Neural crest cell (in vitro differentiated cells): Measurements from ENCODE around the gene HOPX. TPM values are rescaled to one million over a fixed set of nuclear protein-coding genes. Genes with fewer than 3 reads are reported as not detected.

Experiments
- DNase-seq: peaks from one replicate; pipeline ENCODE4 v3.0.0; 2021; ENCODE audit warnings: low read depth, mixed read lengths, low spot score
- H3K27ac Mint-ChIP-seq: one replicate; pipeline ENCODE4 v1.8.0; 2021; ENCODE audit warnings: mild to moderate bottlenecking, mixed read lengths; ENCODE audit not compliant: unreplicated experiment
- H3K27me3 Mint-ChIP-seq: 2 replicates; pipeline ENCODE4 v1.8.0; 2021; ENCODE audit warnings: low read depth, mild to moderate bottlenecking, mixed read lengths
- H3K36me3 Mint-ChIP-seq: 2 replicates; pipeline ENCODE4 v1.8.0; 2021; ENCODE audit warnings: low read depth, mild to moderate bottlenecking, mixed read lengths
- H3K4me1 Mint-ChIP-seq: 2 replicates; pipeline ENCODE4 v1.8.0; 2021; ENCODE audit warnings: mixed read lengths
- H3K4me3 Mint-ChIP-seq: one replicate; pipeline ENCODE4 v1.8.0; 2021; ENCODE audit warnings: mild to moderate bottlenecking, mixed read lengths
- H3K9me3 Mint-ChIP-seq: 2 replicates; pipeline ENCODE4 v1.8.0; 2021; ENCODE audit warnings: mixed read lengths
- total RNA-seq: library from RNA; stranded (reverse); gene quantifications from 2 replicates; pipeline ENCODE4 v1.2.1, GENCODE V29; 2021
- TF ChIP-seq, protein P1 (sequence below): fragments of 200-600 bp; sonication (generic); conservative IDR thresholded peaks from 2 replicates; pipeline ENCODE4 v1.5.0; 2021; ENCODE audit warnings: antibody characterized with exemption, mild to moderate bottlenecking

Gene HOPX
- total RNA-seq, 1 donor from 2014 or later, result not detected

DNA sequence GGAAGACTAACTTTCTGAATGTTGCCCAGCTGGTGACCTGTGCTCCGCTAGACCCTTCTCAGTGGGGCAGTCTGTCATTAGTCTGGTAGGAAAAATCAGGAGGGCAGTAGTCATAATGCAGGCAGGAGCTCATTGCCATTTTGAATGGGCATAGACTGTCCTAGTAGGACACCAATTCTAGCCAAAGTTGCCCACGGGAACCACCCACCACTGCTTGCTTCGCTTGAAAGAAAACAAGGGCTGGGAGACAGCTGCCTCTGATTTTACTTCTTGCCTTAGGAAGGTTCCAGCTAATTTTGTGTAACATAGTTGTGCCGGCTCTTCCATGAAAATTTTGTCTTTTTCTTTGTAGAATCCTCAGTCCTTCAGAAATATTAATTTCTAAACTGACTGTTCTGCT, 23.3 kb downstream of the HOPX start:
- H3K36me3 Mint-ChIP-seq, result no peaks in the 10 kb centered on the region
- peaks cover 86% of the 10 kb centered on the region for H3K27me3 Mint-ChIP-seq
- H3K27ac Mint-ChIP-seq, result no peak overlapping the region
- H3K9me3 Mint-ChIP-seq, result no peaks in the 10 kb centered on the region
- TF ChIP-seq, protein P1, sequence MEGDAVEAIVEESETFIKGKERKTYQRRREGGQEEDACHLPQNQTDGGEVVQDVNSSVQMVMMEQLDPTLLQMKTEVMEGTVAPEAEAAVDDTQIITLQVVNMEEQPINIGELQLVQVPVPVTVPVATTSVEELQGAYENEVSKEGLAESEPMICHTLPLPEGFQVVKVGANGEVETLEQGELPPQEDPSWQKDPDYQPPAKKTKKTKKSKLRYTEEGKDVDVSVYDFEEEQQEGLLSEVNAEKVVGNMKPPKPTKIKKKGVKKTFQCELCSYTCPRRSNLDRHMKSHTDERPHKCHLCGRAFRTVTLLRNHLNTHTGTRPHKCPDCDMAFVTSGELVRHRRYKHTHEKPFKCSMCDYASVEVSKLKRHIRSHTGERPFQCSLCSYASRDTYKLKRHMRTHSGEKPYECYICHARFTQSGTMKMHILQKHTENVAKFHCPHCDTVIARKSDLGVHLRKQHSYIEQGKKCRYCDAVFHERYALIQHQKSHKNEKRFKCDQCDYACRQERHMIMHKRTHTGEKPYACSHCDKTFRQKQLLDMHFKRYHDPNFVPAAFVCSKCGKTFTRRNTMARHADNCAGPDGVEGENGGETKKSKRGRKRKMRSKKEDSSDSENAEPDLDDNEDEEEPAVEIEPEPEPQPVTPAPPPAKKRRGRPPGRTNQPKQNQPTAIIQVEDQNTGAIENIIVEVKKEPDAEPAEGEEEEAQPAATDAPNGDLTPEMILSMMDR, result no peak
- DNase-seq, result no peak
- peaks cover 10% of the 10 kb centered on the region for H3K4me1 Mint-ChIP-seq
- peak overlapping the region; percentile 72 for H3K4me3 Mint-ChIP-seq

DNA sequence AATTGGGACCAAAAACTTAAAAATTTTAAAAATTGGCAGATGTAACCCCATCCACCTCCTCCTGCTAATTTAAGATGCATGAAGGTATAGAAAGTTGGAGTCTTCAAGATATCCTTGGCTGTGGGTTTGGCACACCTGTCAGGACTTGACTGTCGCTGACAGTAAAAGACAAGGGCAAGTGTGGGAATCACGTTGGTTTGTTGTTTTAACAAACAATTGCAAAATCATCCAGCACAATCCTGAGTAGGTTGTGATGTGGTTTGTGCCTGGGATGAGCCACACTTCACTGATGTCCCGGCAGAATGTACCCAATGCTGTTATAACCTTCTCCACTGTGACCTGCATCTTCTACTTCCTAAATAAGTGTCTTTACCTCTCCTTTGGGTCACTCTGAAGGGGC, 24.0 kb downstream of the HOPX start:
- H3K27ac Mint-ChIP-seq, result no peak overlapping the region
- H3K36me3 Mint-ChIP-seq, result no peaks in the 10 kb centered on the region
- peaks cover 10% of the 10 kb centered on the region for H3K4me1 Mint-ChIP-seq
- DNase-seq, result no peak
- TF ChIP-seq, protein P1, result no peak
- peaks cover 87% of the 10 kb centered on the region for H3K27me3 Mint-ChIP-seq
- H3K4me3 Mint-ChIP-seq, result peak overlapping the region; percentile 72
- H3K9me3 Mint-ChIP-seq, result no peaks in the 10 kb centered on the region

DNA sequence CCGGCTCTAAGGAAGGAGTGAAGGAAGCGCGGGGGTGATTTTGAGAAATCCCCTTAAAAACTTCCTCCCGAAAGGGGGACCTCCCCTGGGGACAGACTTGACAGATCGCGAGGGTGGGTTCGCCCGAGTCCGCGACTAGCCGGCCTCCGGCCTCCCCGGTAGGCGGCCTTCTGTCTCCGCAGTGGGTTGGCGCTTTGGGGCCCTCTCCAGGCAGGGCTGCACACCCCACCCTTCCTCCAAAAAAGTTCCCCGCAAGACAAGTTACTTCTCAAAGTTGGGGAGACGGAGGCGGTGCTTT, 24.8 kb downstream of the HOPX start:
- Mint-ChIP-seq H3K9me3 (no peaks in the 10 kb centered on the region), H3K4me1 (peaks cover 10% of the 10 kb centered on the region), H3K27ac (no peak overlapping the region), H3K27me3 (peaks cover 90% of the 10 kb centered on the region), H3K4me3 (peak overlapping the region; percentile 72), H3K36me3 (no peaks in the 10 kb centered on the region)
- TF ChIP-seq, protein P1, result peak; percentile 41
- peak; percentile 14 for DNase-seq

DNA sequence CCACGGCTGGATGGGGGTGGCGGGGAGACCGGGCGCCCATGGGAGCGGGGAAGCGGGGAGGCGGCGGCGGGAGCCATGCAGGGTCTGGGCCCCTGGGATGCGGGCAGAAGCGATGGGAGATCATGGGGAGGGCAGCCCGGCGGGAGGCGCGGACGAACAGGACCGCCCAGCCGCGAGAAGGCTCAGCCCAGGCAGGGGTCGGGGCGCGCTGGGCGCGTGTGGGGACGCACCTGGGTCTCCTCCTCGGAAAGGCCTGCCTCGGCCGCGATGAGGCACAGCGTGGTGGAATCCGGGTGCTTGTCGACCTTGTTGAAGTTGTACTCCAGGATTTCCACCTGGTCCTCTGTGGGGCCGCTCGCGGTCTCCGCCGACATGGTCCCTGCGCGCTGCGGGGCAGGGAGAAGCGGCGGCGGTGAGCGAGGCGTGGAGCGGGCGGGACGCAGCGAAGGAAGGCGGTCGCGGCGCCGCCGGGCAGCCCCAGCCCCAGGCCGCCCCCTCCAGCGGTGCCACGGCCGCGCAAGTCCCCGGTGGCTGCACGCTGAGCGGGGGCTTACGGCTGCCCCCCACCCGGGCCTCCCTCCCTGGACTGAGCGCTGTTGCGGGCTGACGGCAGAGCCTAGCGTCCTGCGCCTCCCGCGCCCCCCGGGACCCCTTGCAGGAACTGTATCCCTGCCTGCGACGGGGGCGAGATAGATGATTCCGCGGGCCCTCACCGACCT, 25.3 kb downstream of the HOPX start:
- Mint-ChIP-seq H3K27ac (no peak overlapping the region), H3K36me3 (no peaks in the 10 kb centered on the region), H3K4me1 (peaks cover 10% of the 10 kb centered on the region), H3K27me3 (peaks cover 85% of the 10 kb centered on the region), H3K4me3 (peak overlapping the region; percentile 89), H3K9me3 (no peaks in the 10 kb centered on the region)
- peak; percentile 16 for DNase-seq
- TF ChIP-seq, protein P1, result no peak

DNA sequence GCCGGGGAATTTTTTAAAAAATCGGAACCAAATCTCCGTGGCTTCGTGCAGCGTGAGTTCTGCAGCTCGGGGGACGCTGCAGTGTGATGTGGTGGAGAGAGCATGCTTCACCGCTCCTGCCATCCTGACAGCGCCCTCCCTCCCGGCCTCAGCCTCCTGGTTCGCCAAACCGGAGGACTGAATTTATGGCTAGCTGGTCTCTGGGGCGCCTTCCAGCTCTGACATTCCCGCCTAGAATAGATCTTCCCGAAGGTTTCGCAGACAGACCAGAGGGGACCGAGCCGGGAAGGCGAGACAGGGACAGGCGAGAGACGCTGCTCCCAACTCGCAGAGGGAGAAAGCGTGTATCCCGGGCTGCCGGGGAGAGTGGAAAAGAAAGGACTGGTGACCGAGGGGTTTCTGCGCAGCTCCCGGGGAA, 25.9 kb downstream of the HOPX start:
- peak overlapping the region; percentile 89 for H3K4me3 Mint-ChIP-seq
- TF ChIP-seq, protein P1, result no peak
- no peaks in the 10 kb centered on the region for H3K36me3 Mint-ChIP-seq
- DNase-seq, result peak; percentile 18
- H3K4me1 Mint-ChIP-seq, result peaks cover 10% of the 10 kb centered on the region
- no peak overlapping the region for H3K27ac Mint-ChIP-seq
- peaks cover 84% of the 10 kb centered on the region for H3K27me3 Mint-ChIP-seq
- no peaks in the 10 kb centered on the region for H3K9me3 Mint-ChIP-seq
